ENCODE measurements around the gene PLD1.
A peak's percentile ranks its signal among the peaks of the same experiment; 100 is the strongest.

The PLD1 gene

GRCh38 chr3:171783626-171784025 lies 26.7 kb downstream of the PLD1 start:
- H3K4me3 ChIP-seq (ENCODE audit: low read length): no peak overlapping the region
- no peak for DNase-seq (ENCODE audit: low read depth, low spot score)

GRCh38 chr3:171783086-171783485 lies 27.2 kb downstream of the PLD1 start:
- no peak for DNase-seq (ENCODE audit: low read depth, low spot score)
- H3K4me3 ChIP-seq (ENCODE audit: low read length): no peak overlapping the region

- no peak overlapping the region for H3K4me3 ChIP-seq (ENCODE audit: low read length)
- no peak for DNase-seq (ENCODE audit: low read depth, low spot score)
Measured at GRCh38 chr3:171782617-171783016, 27.7 kb downstream of the PLD1 start.

- no peak overlapping the region for H3K4me3 ChIP-seq (ENCODE audit: low read length)
- DNase-seq (ENCODE audit: low read depth, low spot score): no peak
Measured at GRCh38 chr3:171781711-171782127, 28.6 kb downstream of the PLD1 start.

GRCh38 chr3:171778493-171778892 lies 31.8 kb downstream of the PLD1 start:
- no peak for DNase-seq (ENCODE audit: low read depth, low spot score)
- no peak overlapping the region for H3K4me3 ChIP-seq (ENCODE audit: low read length)

GRCh38 chr3:171777596-171777995 lies 32.7 kb downstream of the PLD1 start:
- no peak overlapping the region for H3K4me3 ChIP-seq (ENCODE audit: low read length)
- no peak for DNase-seq (ENCODE audit: low read depth, low spot score)

GRCh38 chr3:171776839-171777583 lies 33.3 kb downstream of the PLD1 start:
- no peak overlapping the region for H3K4me3 ChIP-seq (ENCODE audit: low read length)
- no peak for DNase-seq (ENCODE audit: low read depth, low spot score)

GRCh38 chr3:171776411-171776810 lies 33.9 kb downstream of the PLD1 start:
- DNase-seq (ENCODE audit: low read depth, low spot score): no peak
- H3K4me3 ChIP-seq (ENCODE audit: low read length): no peak overlapping the region

- no peak overlapping the region for H3K4me3 ChIP-seq (ENCODE audit: low read length)
- DNase-seq (ENCODE audit: low read depth, low spot score): no peak
Measured at GRCh38 chr3:171775943-171776342, 34.3 kb downstream of the PLD1 start.

GRCh38 chr3:171774521-171774920 lies 35.8 kb downstream of the PLD1 start:
- H3K4me3 ChIP-seq (ENCODE audit: low read length): no peak overlapping the region
- no peak for DNase-seq (ENCODE audit: low read depth, low spot score)

GRCh38 chr3:171772427-171773056 lies 37.7 kb downstream of the PLD1 start:
- H3K4me3 ChIP-seq (ENCODE audit: low read length): no peak overlapping the region
- DNase-seq (ENCODE audit: low read depth, low spot score): peak; percentile 50

GRCh38 chr3:171770689-171771620 lies 39.3 kb downstream of the PLD1 start:
- H3K4me3 ChIP-seq (ENCODE audit: low read length): no peak overlapping the region
- DNase-seq (ENCODE audit: low read depth, low spot score): peak; percentile 4

GRCh38 chr3:171769461-171769860 lies 40.8 kb downstream of the PLD1 start:
- no peak overlapping the region for H3K4me3 ChIP-seq (ENCODE audit: low read length)
- no peak for DNase-seq (ENCODE audit: low read depth, low spot score)

GRCh38 chr3:171768986-171769385 lies 41.3 kb downstream of the PLD1 start:
- H3K4me3 ChIP-seq (ENCODE audit: low read length): no peak overlapping the region
- no peak for DNase-seq (ENCODE audit: low read depth, low spot score)

- no peak overlapping the region for H3K4me3 ChIP-seq (ENCODE audit: low read length)
- no peak for DNase-seq (ENCODE audit: low read depth, low spot score)
Measured at GRCh38 chr3:171768281-171768900, 41.9 kb downstream of the PLD1 start.

- no peak for DNase-seq (ENCODE audit: low read depth, low spot score)
- no peak overlapping the region for H3K4me3 ChIP-seq (ENCODE audit: low read length)
Measured at GRCh38 chr3:171765511-171765887, 44.8 kb downstream of the PLD1 start.

- DNase-seq (ENCODE audit: low read depth, low spot score): no peak
- no peak overlapping the region for H3K4me3 ChIP-seq (ENCODE audit: low read length)
Measured at GRCh38 chr3:171763392-171763791, 46.9 kb downstream of the PLD1 start.

GRCh38 chr3:171760477-171760876 lies 49.8 kb downstream of the PLD1 start:
- H3K4me3 ChIP-seq (ENCODE audit: low read length): no peak overlapping the region

GRCh38 chr3:171758109-171758508 lies 52.2 kb downstream of the PLD1 start:
- no peak overlapping the region for H3K4me3 ChIP-seq (ENCODE audit: low read length)
- DNase-seq (ENCODE audit: low read depth, low spot score): no peak

More at GRCh38 chr3:171760477-171760876, 49.8 kb downstream of the PLD1 start:
- no peak for DNase-seq (ENCODE audit: low read depth, low spot score)
